Measurements from ENCODE around the gene XIRP2.

XIRP2 gene

DNA sequence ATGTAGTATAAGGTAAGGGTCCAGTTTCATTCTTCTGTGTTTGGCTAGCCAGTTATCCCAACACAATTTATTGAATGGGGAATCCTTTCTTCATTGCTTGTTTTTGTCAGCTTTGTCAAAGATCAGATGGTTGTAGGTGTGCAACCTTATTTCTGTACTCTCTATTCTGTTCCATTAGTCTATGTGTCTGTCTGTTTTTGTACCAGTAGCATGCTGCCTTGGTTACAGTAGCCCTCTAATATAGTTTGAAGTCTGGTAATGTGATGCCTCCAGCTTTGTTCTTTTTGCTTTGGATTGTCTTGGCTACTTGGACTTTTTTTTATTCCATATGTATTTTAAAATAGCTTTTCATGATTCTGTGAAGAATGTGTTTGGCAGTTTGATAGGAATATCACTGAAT lies 222.1 kb downstream of the XIRP2 start:
- no peak overlapping the region for H3K4me3 ChIP-seq (ENCODE audit: low read depth, low read length)
- TF ChIP-seq, protein P1, sequence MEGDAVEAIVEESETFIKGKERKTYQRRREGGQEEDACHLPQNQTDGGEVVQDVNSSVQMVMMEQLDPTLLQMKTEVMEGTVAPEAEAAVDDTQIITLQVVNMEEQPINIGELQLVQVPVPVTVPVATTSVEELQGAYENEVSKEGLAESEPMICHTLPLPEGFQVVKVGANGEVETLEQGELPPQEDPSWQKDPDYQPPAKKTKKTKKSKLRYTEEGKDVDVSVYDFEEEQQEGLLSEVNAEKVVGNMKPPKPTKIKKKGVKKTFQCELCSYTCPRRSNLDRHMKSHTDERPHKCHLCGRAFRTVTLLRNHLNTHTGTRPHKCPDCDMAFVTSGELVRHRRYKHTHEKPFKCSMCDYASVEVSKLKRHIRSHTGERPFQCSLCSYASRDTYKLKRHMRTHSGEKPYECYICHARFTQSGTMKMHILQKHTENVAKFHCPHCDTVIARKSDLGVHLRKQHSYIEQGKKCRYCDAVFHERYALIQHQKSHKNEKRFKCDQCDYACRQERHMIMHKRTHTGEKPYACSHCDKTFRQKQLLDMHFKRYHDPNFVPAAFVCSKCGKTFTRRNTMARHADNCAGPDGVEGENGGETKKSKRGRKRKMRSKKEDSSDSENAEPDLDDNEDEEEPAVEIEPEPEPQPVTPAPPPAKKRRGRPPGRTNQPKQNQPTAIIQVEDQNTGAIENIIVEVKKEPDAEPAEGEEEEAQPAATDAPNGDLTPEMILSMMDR (IDR thresholded peaks at IDR 0.05; ENCODE audit: borderline replicate concordance, insufficient read depth, low read depth, low read length), result no peak

DNA sequence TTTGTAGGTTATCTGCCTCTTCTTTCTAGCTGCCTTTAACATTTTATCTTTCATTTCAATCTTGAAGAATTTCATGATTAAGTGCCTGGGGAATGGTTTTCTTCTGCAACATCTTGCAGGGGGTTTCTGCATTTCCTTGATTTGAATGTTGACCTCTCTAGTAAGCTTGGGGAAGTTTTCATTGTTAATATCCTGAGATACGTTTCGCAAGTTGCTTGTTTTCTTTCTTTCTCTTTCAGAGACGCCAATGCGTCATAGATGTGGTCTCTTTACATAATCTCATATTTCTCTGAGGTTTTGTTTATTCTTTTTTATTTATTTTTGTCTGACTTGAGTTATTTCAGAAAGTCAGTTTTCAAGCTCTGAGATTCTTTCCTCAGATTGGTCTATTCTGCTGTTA lies 225.7 kb downstream of the XIRP2 start:
- no peak overlapping the region for H3K4me3 ChIP-seq (ENCODE audit: low read depth, low read length)

DNA sequence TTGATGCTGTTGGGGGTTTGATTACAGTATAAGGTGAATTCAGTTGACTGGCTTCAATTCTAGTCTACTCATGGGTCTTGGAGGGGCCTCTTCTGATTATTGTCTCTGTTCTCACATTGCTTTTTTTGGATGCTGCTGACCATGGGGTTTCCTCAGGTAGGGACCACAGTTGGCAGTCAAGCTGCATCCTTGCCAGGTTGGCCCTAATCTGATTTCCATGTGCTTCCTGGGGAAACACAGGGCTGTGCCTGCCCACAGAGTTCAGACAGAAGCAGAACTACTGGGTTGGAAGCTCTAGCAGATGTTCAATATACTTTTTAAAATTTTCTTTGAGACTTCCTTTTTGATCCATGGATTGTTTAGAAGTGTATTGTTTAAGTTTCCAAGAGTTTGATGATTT lies 227.3 kb downstream of the XIRP2 start:
- TF ChIP-seq, protein P1 (IDR thresholded peaks at IDR 0.05; ENCODE audit: borderline replicate concordance, insufficient read depth, low read depth, low read length), result no peak
- no peak overlapping the region for H3K4me3 ChIP-seq (ENCODE audit: low read depth, low read length)

More for the DNA sequence above, 225.7 kb downstream of the XIRP2 start:
- TF ChIP-seq, protein P1 (IDR thresholded peaks at IDR 0.05; ENCODE audit: borderline replicate concordance, insufficient read depth, low read depth, low read length), result no peak

DNA sequence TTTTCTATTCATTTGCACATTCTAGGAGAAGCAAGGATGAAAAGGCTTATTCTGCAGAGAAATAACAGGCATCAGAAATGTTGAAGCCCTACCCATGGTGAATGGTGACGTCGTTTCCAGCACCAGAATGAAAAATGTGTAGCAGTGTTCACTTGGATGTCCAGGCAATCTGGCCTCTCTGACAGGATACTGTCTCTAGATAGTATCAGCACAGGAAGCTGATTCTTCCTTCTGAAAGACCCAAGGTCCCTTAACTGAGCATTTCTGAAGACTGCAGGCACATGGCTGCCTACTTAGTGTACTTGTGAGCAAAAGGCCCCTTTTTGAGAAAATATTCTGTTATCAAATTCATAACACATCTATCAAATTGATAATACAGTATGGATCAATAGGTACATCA lies 234.1 kb downstream of the XIRP2 start:
- TF ChIP-seq, protein P1 (IDR thresholded peaks at IDR 0.05; ENCODE audit: borderline replicate concordance, insufficient read depth, low read depth, low read length), result no peak

DNA sequence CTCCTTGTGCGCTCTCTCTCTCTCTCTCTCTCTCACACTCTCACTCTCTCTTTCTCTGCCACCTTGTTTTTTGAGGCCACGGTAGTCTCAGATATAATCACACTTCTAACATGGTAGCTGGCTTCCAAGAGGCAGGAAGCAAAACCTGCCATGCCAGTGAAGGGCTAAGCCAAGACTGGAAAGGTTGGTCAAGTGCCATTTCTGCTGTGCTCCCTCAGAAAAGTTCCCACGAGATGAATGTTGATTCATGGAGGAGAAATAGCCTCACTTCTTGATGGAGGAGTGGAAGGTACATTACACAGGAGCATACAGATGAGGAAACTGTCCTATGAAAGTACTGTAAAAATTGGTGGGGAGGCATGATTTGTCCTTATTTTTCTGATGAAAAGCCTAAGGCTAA lies 237.9 kb downstream of the XIRP2 start:
- H3K4me3 ChIP-seq (ENCODE audit: low read depth, low read length), result no peak overlapping the region
- TF ChIP-seq, protein P1 (IDR thresholded peaks at IDR 0.05; ENCODE audit: borderline replicate concordance, insufficient read depth, low read depth, low read length), result no peak

More for the DNA sequence above, 234.1 kb downstream of the XIRP2 start:
- H3K4me3 ChIP-seq (ENCODE audit: low read depth, low read length), result no peak overlapping the region

DNA sequence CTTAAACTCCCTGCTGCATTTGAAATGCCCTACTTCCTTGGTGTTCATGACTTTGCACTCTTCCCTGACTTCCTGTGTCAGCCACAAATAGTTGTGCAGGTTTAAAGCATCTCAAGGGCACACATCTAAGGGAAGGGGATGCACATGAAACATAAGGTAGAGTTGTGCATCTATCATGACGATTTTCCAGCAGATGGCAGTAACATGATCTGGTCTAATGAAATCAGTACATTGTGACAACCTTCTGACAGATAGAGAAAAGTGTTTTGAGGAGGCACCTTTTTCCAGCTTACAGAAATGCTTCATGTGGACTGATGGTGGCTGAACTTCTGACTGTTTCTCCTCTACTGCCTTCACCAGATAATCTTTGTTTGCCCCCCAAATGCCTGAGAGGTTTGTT lies 238.9 kb downstream of the XIRP2 start:
- TF ChIP-seq, protein P1 (IDR thresholded peaks at IDR 0.05; ENCODE audit: borderline replicate concordance, insufficient read depth, low read depth, low read length), result no peak
- H3K4me3 ChIP-seq (ENCODE audit: low read depth, low read length), result no peak overlapping the region

DNA sequence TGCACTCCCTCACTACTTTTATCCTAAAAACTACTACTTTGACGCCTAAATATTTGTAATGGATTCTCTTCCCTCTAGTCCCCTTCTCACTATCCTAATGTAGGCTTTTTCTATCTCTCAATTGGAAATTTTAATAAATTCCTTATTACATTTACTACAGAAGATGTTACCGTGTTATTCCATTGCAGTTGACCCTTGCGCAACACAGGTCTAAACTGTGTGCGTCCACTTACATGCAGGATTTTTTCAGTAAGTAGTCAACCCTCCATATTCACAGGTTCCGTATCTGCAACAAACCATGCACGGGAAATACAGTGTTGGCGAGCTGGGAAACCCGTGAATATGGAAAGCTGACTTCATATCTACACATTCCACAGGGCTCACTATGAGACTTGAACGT lies 239.8 kb downstream of the XIRP2 start:
- no peak overlapping the region for H3K4me3 ChIP-seq (ENCODE audit: low read depth, low read length)
- TF ChIP-seq, protein P1 (IDR thresholded peaks at IDR 0.05; ENCODE audit: borderline replicate concordance, insufficient read depth, low read depth, low read length), result no peak

Measured in GM12875 (cell line).